Vagina (tissue), 2 donors: Measurements from ENCODE around the gene RBFOX1. TPM values are rescaled to one million over a fixed set of nuclear protein-coding genes. Genes with fewer than 3 reads are reported as not detected.

ENCODE experiments used
- DNase-seq, 2 donors: peaks; one replicate each; pipeline ENCODE4 v3.0.0-alpha.2; 2017; ENCODE audit errors: extremely low spot score in 2 of 2
- H3K27ac ChIP-seq: fragments of 200-600 bp; sonication (generic); one replicate; pipeline ENCODE4 v1.5.1; 2019
- H3K27me3 ChIP-seq: fragments of 200-600 bp; sonication (generic); one replicate; pipeline ENCODE4 v1.5.1; 2019
- H3K36me3 ChIP-seq, 2 donors: fragments of 200-600 bp; sonication (generic); one replicate each; pipeline ENCODE4 v1.5.1; 2017 to 2019
- H3K4me1 ChIP-seq: fragments of 200-600 bp; sonication (generic); one replicate; pipeline ENCODE4 v1.5.1; 2019
- H3K4me3 ChIP-seq, 2 donors: fragments of 200-600 bp; sonication (generic); 1 replicate in 1 of 2; 2 replicates in 1 of 2; pipeline ENCODE4 v1.5.1; 2016 to 2019
- H3K9me3 ChIP-seq: fragments of 200-600 bp; sonication (generic); one replicate; pipeline ENCODE4 v1.5.1; 2019
- CTCF ChIP-seq, 3 experiments: fragments of 450-650 bp in 2 of 3; fragments of 200-600 bp in 1 of 3; sonication (generic) in 1 of 3; IDR thresholded peaks; one replicate each; pipeline ENCODE4 v1.5.1; 2017 to 2019; ENCODE audit warnings: antibody characterized with exemption in 3 of 3, mild to moderate bottlenecking in 2 of 3, moderate library complexity in 2 of 3
- POLR2A ChIP-seq, 2 donors: fragments of 450-650 bp; IDR thresholded peaks; one replicate each; pipeline ENCODE4 v1.6.1; 2017; ENCODE audit warnings: antibody characterized with exemption in 2 of 2, mild to moderate bottlenecking in 2 of 2, moderate library complexity in 2 of 2
- POLR2AphosphoS5 ChIP-seq, 2 donors: sonication (generic); formaldehyde crosslinking; IDR thresholded peaks; one replicate each; pipeline ENCODE4 v1.9.0; 2017; ENCODE audit warnings: antibody characterized with exemption in 2 of 2, mild to moderate bottlenecking in 2 of 2, low read depth in 1 of 2; ENCODE audit not compliant: insufficient read depth in 1 of 2
- intact Hi-C: fragments of 100-400 bp; cut with DNase I; formaldehyde crosslinking; loops from one replicate; pipeline ENCODE4 v1.15.1; 2023
- total RNA-seq: library from RNA; depleted of rRNA; stranded (reverse); fragments of >200 nt; gene quantifications from one replicate; pipeline ENCODE4 v1.2.3, GENCODE V29; 2016

RBFOX1 gene
- total RNA-seq, 1 donor from 2014 or later = 6.6 TPM

GRCh38 chr16:7374614-7375174, 42.0 kb downstream of the RBFOX1 start:
- no peak for TF ChIP-seq POLR2A (IDR thresholded peaks at IDR 0.05)
- TF ChIP-seq POLR2AphosphoS5 (IDR thresholded peaks at IDR 0.05; ENCODE audit: insufficient read depth in 1 of 2, low read depth in 1 of 2) = no peak
- TF ChIP-seq CTCF (IDR thresholded peaks at IDR 0.05) = no peak
- intact Hi-C loops = no loop called here
- H3K36me3 ChIP-seq = no peaks in the 10 kb centered on the region
- no peaks in the 10 kb centered on the region for H3K4me1 ChIP-seq
- no peak overlapping the region for H3K4me3 ChIP-seq
- no peaks in the 10 kb centered on the region for H3K27me3 ChIP-seq
- H3K9me3 ChIP-seq = no peaks in the 10 kb centered on the region
- no peak for DNase-seq
- no peak overlapping the region for H3K27ac ChIP-seq

DNA sequence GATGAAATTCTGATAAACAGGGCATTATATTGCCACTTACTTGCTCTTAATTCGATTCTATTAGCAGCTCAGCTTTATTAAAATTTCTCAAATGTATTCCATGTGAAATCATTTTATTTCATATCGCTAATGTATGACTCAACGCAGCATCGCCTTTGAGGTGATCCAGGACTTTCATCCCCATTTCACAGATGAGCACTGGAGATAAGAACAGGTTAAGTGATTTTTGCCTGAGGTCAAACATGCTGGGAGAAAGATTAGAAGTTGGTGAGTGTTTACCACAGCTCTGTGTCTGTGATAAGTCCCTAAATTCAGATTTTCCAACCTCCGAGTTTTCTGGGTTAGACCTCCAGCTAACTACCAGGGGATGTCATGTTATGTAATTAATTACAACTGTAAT, 43.6 kb downstream of the RBFOX1 start:
- H3K4me1 ChIP-seq = no peaks in the 10 kb centered on the region
- no peak overlapping the region for H3K4me3 ChIP-seq
- no peak for DNase-seq
- H3K27me3 ChIP-seq = no peaks in the 10 kb centered on the region
- TF ChIP-seq CTCF (IDR thresholded peaks at IDR 0.05) = no peak
- no peak for TF ChIP-seq POLR2AphosphoS5 (IDR thresholded peaks at IDR 0.05; ENCODE audit: insufficient read depth in 1 of 2, low read depth in 1 of 2)
- TF ChIP-seq POLR2A (IDR thresholded peaks at IDR 0.05) = no peak
- intact Hi-C loops = no loop called here
- no peaks in the 10 kb centered on the region for H3K9me3 ChIP-seq
- H3K36me3 ChIP-seq = no peaks in the 10 kb centered on the region
- no peak overlapping the region for H3K27ac ChIP-seq

DNA sequence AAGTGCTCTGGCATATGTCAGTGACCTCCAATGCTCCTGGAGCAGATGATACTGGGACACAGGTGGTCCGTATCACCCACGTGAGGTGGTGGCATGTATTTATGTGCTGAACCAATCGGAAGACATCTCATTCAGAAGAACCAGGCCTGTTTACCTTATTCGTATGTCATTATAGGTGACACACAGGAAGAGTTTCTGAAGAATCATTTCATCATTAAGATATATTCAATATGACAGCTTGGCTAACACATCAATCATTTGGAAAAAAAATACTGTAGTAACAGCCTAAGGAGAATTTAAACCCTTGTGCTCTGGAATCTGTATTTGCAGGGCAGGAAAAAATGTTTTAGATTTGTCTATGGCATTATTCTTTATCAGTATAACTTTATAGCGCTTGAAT, 44.6 kb downstream of the RBFOX1 start:
- TF ChIP-seq POLR2AphosphoS5 (IDR thresholded peaks at IDR 0.05; ENCODE audit: insufficient read depth in 1 of 2, low read depth in 1 of 2) = no peak
- TF ChIP-seq POLR2A (IDR thresholded peaks at IDR 0.05) = no peak
- TF ChIP-seq CTCF (IDR thresholded peaks at IDR 0.05) = no peak
- intact Hi-C loops = no loop called here
- no peaks in the 10 kb centered on the region for H3K9me3 ChIP-seq
- no peaks in the 10 kb centered on the region for H3K27me3 ChIP-seq
- no peak for DNase-seq
- no peaks in the 10 kb centered on the region for H3K36me3 ChIP-seq
- no peak overlapping the region for H3K4me3 ChIP-seq
- H3K4me1 ChIP-seq = no peaks in the 10 kb centered on the region
- no peak overlapping the region for H3K27ac ChIP-seq

DNA sequence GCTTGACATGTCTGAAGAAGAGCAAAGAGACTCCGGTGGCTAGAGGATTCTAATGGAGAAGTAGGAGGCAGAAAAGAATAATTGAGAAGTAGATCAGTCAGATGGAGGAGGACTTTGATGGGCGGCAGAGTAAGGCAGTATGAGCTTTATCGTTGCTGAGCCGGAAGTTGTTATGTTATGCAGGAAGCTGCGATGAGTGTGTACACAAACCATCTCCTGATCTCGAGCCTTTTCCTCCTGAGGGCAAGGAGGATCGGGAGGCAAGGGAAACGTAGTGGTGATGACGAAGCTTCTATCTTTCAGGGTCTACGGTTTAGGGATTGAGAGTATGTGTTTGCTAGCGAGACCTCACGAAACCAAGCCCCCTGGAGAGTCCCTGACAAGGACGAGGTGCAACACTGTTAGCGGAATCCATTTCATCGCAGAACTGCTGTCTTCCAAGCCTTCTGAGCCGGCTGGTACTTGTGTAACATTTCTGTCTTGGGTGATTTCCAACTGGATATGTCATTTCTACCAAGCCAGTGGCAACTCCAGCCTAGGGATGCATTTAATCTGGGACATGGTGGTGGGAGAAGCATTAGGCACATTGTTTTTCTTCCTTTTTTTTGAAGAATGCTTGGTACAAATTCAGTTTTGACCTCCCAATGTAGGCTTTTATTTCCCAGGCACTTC, 45.5 kb downstream of the RBFOX1 start:
- no peak for DNase-seq
- TF ChIP-seq CTCF (IDR thresholded peaks at IDR 0.05) = no peak
- no peak for TF ChIP-seq POLR2AphosphoS5 (IDR thresholded peaks at IDR 0.05; ENCODE audit: insufficient read depth in 1 of 2, low read depth in 1 of 2)
- no peak for TF ChIP-seq POLR2A (IDR thresholded peaks at IDR 0.05)
- Histone ChIP-seq H3K27ac (no peak overlapping the region), H3K36me3 (no peaks in the 10 kb centered on the region), H3K9me3 (no peaks in the 10 kb centered on the region), H3K4me3 (no peak overlapping the region), H3K4me1 (no peaks in the 10 kb centered on the region), H3K27me3 (no peaks in the 10 kb centered on the region)
- intact Hi-C loops = no loop called here

DNA sequence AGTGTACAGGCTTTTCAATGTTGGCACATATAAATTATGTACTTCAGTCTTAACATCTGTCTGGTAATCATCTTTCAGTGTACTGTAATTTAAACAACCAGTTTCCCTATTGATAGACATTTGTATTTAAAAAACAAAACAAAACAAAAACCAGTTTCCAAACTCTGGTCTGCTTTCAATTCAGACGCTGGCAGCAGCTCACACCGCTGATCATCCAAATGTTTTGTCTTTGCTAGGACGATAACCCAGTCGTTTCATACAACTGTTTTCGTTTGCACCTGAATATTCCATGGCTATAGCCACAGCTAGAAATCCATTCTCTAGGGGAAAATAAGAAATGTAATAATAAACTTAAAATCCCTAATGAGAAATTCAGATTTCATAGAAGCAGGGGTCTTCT, 47.8 kb downstream of the RBFOX1 start:
- no peak for DNase-seq
- Histone ChIP-seq H3K9me3 (no peaks in the 10 kb centered on the region), H3K27ac (no peak overlapping the region), H3K27me3 (no peaks in the 10 kb centered on the region), H3K4me1 (no peaks in the 10 kb centered on the region), H3K36me3 (no peaks in the 10 kb centered on the region), H3K4me3 (no peak overlapping the region)
- intact Hi-C loops = no loop called here
- TF ChIP-seq CTCF (IDR thresholded peaks at IDR 0.05) (no peak), POLR2AphosphoS5 (IDR thresholded peaks at IDR 0.05; ENCODE audit: insufficient read depth in 1 of 2, low read depth in 1 of 2) (no peak), POLR2A (IDR thresholded peaks at IDR 0.05) (no peak)
